ENCODE measurements around the gene KYNU. TPM values are rescaled to one million over a fixed set of nuclear protein-coding genes. Genes with fewer than 3 reads are reported as not detected.

KYNU gene
- total and polyA plus RNA-seq, 9 of the 15 experiments (the other 6 are each of a cell fraction or from before 2014, with no cell fraction given) = 2.6 to 11.6 (median 7.2) TPM

DNA sequence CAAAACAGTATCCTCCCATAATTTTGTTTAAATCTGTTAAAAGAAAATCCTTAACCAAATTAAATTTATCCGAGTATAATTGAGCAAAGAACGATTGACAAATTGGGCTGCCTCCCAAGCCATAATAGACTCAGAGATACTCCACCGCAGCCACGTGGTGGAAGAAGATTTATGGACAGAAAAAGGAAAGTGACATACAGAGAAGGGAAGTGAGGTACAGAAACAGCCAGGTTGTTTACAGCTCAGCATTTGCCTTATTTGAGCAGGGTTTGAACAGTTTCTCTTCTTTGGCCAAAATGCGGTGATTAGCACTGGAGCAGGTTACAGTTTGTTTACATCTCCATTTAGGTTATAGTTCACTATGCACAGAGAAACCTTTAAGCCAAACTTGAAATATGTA lies 60.8 kb downstream of the KYNU start (continued):
- TF ChIP-seq, protein P1, sequence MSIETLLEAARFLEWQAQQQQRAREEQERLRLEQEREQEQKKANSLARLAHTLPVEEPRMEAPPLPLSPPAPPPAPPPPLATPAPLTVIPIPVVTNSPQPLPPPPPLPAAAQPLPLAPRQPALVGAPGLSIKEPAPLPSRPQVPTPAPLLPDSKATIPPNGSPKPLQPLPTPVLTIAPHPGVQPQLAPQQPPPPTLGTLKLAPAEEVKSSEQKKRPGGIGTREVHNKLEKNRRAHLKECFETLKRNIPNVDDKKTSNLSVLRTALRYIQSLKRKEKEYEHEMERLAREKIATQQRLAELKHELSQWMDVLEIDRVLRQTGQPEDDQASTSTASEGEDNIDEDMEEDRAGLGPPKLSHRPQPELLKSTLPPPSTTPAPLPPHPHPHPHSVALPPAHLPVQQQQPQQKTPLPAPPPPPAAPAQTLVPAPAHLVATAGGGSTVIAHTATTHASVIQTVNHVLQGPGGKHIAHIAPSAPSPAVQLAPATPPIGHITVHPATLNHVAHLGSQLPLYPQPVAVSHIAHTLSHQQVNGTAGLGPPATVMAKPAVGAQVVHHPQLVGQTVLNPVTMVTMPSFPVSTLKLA (conservative IDR thresholded peaks at IDR 0.05) = peak; percentile 42 to 71; a peak in 3 of 4 replicates
- TF ChIP-seq PTRF (tag; IDR thresholded peaks at IDR 0.05) = no peak
- TF ChIP-seq BACH1 (tag; IDR thresholded peaks at IDR 0.05) = peak; percentile 32; the same call in 1 of the 2 replicates
- TF ChIP-seq, protein P2, sequence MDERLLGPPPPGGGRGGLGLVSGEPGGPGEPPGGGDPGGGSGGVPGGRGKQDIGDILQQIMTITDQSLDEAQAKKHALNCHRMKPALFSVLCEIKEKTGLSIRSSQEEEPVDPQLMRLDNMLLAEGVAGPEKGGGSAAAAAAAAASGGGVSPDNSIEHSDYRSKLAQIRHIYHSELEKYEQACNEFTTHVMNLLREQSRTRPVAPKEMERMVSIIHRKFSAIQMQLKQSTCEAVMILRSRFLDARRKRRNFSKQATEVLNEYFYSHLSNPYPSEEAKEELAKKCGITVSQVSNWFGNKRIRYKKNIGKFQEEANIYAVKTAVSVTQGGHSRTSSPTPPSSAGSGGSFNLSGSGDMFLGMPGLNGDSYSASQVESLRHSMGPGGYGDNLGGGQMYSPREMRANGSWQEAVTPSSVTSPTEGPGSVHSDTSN (CRISPR knock-in tag; IDR thresholded peaks at IDR 0.05; ENCODE audit: low read depth) = no peak
- TF ChIP-seq, protein P2 (tag; conservative IDR thresholded peaks at IDR 0.05; ENCODE audit: low read depth) = peak; percentile 85
- 0 out of 4 replicates have a peak, but pooled peaks of 1 of the 2 experiments have one; percentile 17 for TF ChIP-seq FOXA3 (CRISPR knock-in tag; conservative IDR thresholded peaks at IDR 0.05 in 1 of 2, IDR thresholded peaks at IDR 0.05 in 1 of 2)
- peak; percentile 39; the same call in 1 of the 2 replicates for TF ChIP-seq MYC (IDR thresholded peaks at IDR 0.05; ENCODE audit: low read depth, low read length)
- TF ChIP-seq MYC (CRISPR knock-in tag; IDR thresholded peaks at IDR 0.05; ENCODE audit: borderline replicate concordance, low read depth) = no peak
- TF ChIP-seq, protein P3, sequence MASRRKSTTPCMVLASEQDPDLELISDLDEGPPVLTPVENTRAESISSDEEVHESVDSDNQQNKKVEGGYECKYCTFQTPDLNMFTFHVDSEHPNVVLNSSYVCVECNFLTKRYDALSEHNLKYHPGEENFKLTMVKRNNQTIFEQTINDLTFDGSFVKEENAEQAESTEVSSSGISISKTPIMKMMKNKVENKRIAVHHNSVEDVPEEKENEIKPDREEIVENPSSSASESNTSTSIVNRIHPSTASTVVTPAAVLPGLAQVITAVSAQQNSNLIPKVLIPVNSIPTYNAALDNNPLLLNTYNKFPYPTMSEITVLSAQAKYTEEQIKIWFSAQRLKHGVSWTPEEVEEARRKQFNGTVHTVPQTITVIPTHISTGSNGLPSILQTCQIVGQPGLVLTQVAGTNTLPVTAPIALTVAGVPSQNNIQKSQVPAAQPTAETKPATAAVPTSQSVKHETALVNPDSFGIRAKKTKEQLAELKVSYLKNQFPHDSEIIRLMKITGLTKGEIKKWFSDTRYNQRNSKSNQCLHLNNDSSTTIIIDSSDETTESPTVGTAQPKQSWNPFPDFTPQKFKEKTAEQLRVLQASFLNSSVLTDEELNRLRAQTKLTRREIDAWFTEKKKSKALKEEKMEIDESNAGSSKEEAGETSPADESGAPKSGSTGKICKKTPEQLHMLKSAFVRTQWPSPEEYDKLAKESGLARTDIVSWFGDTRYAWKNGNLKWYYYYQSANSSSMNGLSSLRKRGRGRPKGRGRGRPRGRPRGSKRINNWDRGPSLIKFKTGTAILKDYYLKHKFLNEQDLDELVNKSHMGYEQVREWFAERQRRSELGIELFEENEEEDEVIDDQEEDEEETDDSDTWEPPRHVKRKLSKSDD (conservative IDR thresholded peaks at IDR 0.05; ENCODE audit: low read length) = no peak
- no peak for TF ChIP-seq NR2F6 (CRISPR knock-in tag; IDR thresholded peaks at IDR 0.05)
- TF ChIP-seq SMAD1 (IDR thresholded peaks at IDR 0.05; ENCODE audit: low read depth, low read length, partially characterized antibody) = no peak
- TF ChIP-seq, protein P4, sequence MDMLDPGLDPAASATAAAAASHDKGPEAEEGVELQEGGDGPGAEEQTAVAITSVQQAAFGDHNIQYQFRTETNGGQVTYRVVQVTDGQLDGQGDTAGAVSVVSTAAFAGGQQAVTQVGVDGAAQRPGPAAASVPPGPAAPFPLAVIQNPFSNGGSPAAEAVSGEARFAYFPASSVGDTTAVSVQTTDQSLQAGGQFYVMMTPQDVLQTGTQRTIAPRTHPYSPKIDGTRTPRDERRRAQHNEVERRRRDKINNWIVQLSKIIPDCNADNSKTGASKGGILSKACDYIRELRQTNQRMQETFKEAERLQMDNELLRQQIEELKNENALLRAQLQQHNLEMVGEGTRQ (CRISPR knock-in tag; IDR thresholded peaks at IDR 0.05) = peak; percentile 64

Data from K562 (cell line).